ENCODE results near the gene GSG1L. TPM values are rescaled to one million over a fixed set of nuclear protein-coding genes. Genes with fewer than 3 reads are reported as not detected.

The GSG1L gene
- total and polyA plus RNA-seq, 9 of the 15 experiments (the other 6 are each of a cell fraction or from before 2014, with no cell fraction given), result not detected

DNA sequence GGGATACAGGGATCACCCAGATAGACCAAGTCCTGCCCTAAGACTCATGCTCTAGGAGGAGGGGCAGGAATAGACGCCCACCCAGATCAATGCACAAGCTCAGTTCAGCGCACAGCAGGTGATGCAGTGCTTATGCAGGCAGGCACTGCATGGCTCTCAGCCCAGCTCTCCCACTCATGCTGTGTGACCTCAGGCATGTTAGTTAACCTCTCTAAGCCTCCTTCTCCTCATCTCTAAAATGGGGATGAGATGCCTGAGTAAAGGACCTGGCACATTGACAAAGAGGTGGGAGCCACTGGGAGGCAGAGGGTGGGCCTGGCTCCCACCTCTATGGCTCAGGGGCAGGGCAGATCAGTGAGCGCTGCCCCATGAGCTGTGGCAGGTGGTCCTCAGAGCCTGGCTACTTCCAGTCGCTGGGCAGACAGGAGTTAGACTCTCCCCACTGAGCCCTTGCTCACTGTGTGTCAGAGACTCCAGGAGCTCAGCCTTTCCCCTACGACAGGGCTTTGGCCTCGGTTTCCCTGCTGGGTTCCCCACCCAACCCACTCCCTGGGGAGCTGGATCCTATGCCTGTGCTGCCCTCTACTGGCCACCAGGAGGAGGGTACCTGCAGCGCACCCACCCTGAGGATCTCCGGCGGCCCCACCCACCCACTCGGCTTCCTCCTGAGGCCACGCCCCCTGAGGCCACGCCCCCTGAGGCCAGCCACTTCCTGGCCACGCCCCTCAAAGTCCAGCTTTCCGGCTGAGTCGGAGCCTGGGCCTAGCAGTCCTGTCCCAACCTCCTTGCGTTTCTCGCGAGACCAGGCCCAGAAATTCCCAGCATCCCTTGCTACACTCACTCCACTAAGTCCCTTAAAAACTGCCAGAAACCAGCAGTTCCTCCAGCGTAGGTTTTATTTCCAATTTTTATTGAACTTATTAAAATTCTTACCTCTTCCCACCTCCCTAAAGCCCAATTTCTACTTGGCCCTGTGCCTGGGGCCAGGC, 196.1 kb downstream of the GSG1L start (continued):
- TF ChIP-seq ETV1 (tag; conservative IDR thresholded peaks at IDR 0.05; ENCODE audit: low read depth), result 0 out of 2 replicates have a peak, but pooled peaks have one; percentile 34
- TF ChIP-seq JUNB (CRISPR knock-in tag; conservative IDR thresholded peaks at IDR 0.05), result no peak
- peak; percentile 87 for TF ChIP-seq ZNF121 (CRISPR knock-in tag; conservative IDR thresholded peaks at IDR 0.05)
- TF ChIP-seq ZNF143 (CRISPR knock-in tag; IDR thresholded peaks at IDR 0.05), result peak; percentile 71
- peak; percentile 66 for TF ChIP-seq ZFX (CRISPR knock-in tag; IDR thresholded peaks at IDR 0.05)
- no peak for TF ChIP-seq RBM34 (IDR thresholded peaks at IDR 0.05; ENCODE audit: borderline replicate concordance, insufficient read depth, low read length)
- TF ChIP-seq KLF16 (IDR thresholded peaks at IDR 0.05), result no peak

DNA sequence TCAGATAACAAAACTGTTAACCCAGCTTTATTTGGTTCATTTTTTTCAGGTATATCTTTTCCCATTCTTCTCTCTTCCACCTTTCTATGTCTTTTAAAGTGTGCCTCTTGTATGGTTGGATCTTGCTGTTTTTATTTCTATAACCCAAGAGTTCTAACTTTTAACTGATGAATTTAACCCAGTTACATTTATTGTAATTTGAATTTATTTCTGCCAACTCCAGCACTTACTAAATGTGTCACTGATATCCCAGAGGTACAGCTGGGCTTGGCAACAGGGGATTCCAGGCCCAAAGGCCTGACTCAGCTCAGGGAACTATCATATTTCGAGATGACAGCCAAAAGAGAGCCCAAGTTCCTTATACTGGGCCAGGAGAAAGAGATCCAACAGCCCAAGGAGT, 200.1 kb downstream of the GSG1L start:
- POLR2A ChIA-PET, result interaction anchor here (1.1 kb wide), 1 partner anchor 12 kb away, joined by 3 read pairs; no protein-coding TSS in a partner anchor
- WGBS (ENCODE audit: insufficient coverage, low coverage, missing lambda C conversion rate), result 0% methylated on average over 1 of the region's 1 CpG
- TF ChIP-seq NR4A1 (CRISPR knock-in tag; IDR thresholded peaks at IDR 0.05), result no peak
- no peak for TF ChIP-seq NR4A1 (tag; IDR thresholded peaks at IDR 0.05)
- TF ChIP-seq ZBTB5 (IDR thresholded peaks at IDR 0.05), result no peak
- no peak for TF ChIP-seq MTF1 (CRISPR knock-in tag; IDR thresholded peaks at IDR 0.05; ENCODE audit: borderline replicate concordance)
- peak; percentile 64; the same call in 1 of the 2 replicates for TF ChIP-seq ZNF354B (CRISPR knock-in tag; IDR thresholded peaks at IDR 0.05)
- no peak for TF ChIP-seq NR1H2 (CRISPR knock-in tag; IDR thresholded peaks at IDR 0.05)
- TF ChIP-seq NFE2 (IDR thresholded peaks at IDR 0.05; ENCODE audit: low read depth), result no peak
- peak; percentile 97 for TF ChIP-seq ZNF507 (tag; conservative IDR thresholded peaks at IDR 0.05)
- TF ChIP-seq NCOA1 (IDR thresholded peaks at IDR 0.05; ENCODE audit: low read depth), result no peak
- TF ChIP-seq PTBP1 (IDR thresholded peaks at IDR 0.05; ENCODE audit: low read depth, low read length), result no peak
- 0 out of 5 replicates have a peak, but pooled peaks cover 0 to 5% of the 10 kb centered on the region in 2 experiments for H3K27me3 ChIP-seq (ENCODE audit: control insufficient read depth in 2 of 2, insufficient read depth in 2 of 2, low read length in 2 of 2)
- FAIRE-seq (no peak), DNase-seq (ENCODE audit: extremely low read depth in 1 of 4, low spot score in 3 of 4) (no peak), ATAC-seq (no peak)
- no peak overlapping the region for H3K4me3 ChIP-seq
- BruUV-seq (replicated peaks), result no TSS peak
- H3K9me3 ChIP-seq (replicated peaks; ENCODE audit: control insufficient read depth, insufficient read depth, low read depth, low read length), result peaks cover 6% of the 10 kb centered on the region; the same call in 1 of the 2 replicates
- H3K27ac ChIP-seq (ENCODE audit: extremely low read depth, low read depth, low read length), result no peak overlapping the region
- H2AFZ ChIP-seq (ENCODE audit: low read depth, low read length), result no peak overlapping the region
- intact Hi-C loops (cut with micrococcal nuclease), result no loop called here
- CTCF ChIA-PET (ENCODE audit: low intra/inter-chr PET ratio), result no interaction called here
- peaks cover 0 to 2% of the 10 kb centered on the region in 2 experiments; a peak in 1 of 5 replicates for H3K4me1 ChIP-seq (replicated peaks in 1 of 2; ENCODE audit: control insufficient read depth in 2 of 2, insufficient read depth in 2 of 2, low read length in 2 of 2)
- no peaks in the 10 kb centered on the region for H3K9me1 ChIP-seq (ENCODE audit: control insufficient read depth, insufficient read depth, low read length)
- no peaks in the 10 kb centered on the region for H3K79me2 ChIP-seq (ENCODE audit: control insufficient read depth, insufficient read depth, low read length)
- H4K20me1 ChIP-seq (replicated peaks; ENCODE audit: control insufficient read depth, insufficient read depth, low read length), result no peaks in the 10 kb centered on the region; the same call in 1 of the 2 replicates
- H3K4me2 ChIP-seq (ENCODE audit: insufficient read depth, low read length), result no peak overlapping the region
- in situ Hi-C loops (cut with MboI), result no loop called here
- H3K9ac ChIP-seq (ENCODE audit: insufficient read depth in 1 of 2, low read depth in 2 of 2, low read length in 2 of 2), result no peak overlapping the region
- H3K36me3 ChIP-seq (ENCODE audit: control insufficient read depth, insufficient read depth, low read length), result no peaks in the 10 kb centered on the region

Data from K562 (cell line).